Measurements from ENCODE around the gene CLCN4.

- TF ChIP-seq CTCF (conservative IDR thresholded peaks at IDR 0.05) (no peak), EZH2 (IDR thresholded peaks at IDR 0.05; ENCODE audit: low read depth) (no peak)
Observed at GRCh38 chrX:10111364-10112148, 45.2 kb upstream of the CLCN4 start.
